HL-60 (cell line): Measurements from ENCODE around the gene PALLD.
A peak's percentile ranks its signal among the peaks of the same experiment; 100 is the strongest.

Experiments used
- DNase-seq, 2 experiments: peaks; one replicate each; pipeline ENCODE4 v3.0.0-alpha.2; 2010 to 2020; ENCODE audit warnings: low read depth in 1 of 2, low spot score in 1 of 2
- H3K27ac ChIP-seq: fragments of 250-450 bp; sonication (Bioruptor Pico); replicated peaks from 2 replicates; pipeline ENCODE4 v1.5.1; 2020; ENCODE audit warnings: mild to moderate bottlenecking, moderate library complexity
- H3K27me3 ChIP-seq: fragments of 250-450 bp; sonication (Bioruptor Pico); 2 replicates; pipeline ENCODE4 v1.5.1; 2021; ENCODE audit warnings: mild to moderate bottlenecking, moderate library complexity; ENCODE audit not compliant: insufficient read depth, poor library complexity, severe bottlenecking
- H3K4me3 ChIP-seq: replicated peaks from 2 replicates; pipeline ENCODE4 v1.5.1; 2011; ENCODE audit warnings: mild to moderate bottlenecking, control low read depth, low read length; ENCODE audit not compliant: insufficient read depth
- GABPA ChIP-seq: IDR thresholded peaks from 2 replicates; pipeline ENCODE4 v1.6.1; 2012; ENCODE audit warnings: low read depth
- POLR2AphosphoS5 ChIP-seq: IDR thresholded peaks from 2 replicates; pipeline ENCODE4 v1.6.1; 2012; ENCODE audit warnings: low read depth
- SPI1 ChIP-seq: IDR thresholded peaks from 2 replicates; pipeline ENCODE4 v1.6.1; 2012; ENCODE audit warnings: low read depth, mild to moderate bottlenecking, borderline replicate concordance
- TF ChIP-seq, protein P1 (sequence below): IDR thresholded peaks from 2 replicates; pipeline ENCODE4 v1.6.1; 2012; ENCODE audit warnings: low read depth; ENCODE audit not compliant: insufficient replicate concordance
- TF ChIP-seq, protein P2 (sequence below): IDR thresholded peaks from one replicate; pipeline ENCODE4 v1.5.1; 2011; ENCODE audit warnings: low read length, control low read depth, inconsistent platforms; ENCODE audit not compliant: insufficient read depth

The PALLD gene

DNA sequence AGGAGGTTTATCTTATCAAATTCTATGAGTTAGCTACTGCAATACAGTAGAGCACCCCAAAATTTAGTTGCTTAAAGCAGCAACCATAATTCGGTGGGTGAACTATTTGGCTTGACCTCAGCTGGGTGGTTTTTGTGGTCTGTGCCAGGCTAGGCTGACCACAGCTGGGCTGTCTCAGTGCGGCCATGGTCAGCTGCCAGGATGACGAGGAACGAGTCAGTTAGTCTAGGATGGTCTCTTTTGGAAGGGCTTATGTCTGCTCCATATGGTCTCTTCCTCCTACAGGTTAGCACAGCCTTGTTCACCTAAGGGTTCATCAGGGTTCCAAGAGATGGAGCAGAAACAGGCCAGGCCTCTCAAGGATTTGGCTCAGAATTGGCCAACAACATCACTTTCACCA is 210.4 kb downstream of the PALLD start:
- DNase-seq: no peak
- Histone ChIP-seq H3K4me3 (no peak overlapping the region), H3K27ac (no peak overlapping the region), H3K27me3 (no peaks in the 10 kb centered on the region)
- no peak for TF ChIP-seq SPI1
- TF ChIP-seq, protein P1, sequence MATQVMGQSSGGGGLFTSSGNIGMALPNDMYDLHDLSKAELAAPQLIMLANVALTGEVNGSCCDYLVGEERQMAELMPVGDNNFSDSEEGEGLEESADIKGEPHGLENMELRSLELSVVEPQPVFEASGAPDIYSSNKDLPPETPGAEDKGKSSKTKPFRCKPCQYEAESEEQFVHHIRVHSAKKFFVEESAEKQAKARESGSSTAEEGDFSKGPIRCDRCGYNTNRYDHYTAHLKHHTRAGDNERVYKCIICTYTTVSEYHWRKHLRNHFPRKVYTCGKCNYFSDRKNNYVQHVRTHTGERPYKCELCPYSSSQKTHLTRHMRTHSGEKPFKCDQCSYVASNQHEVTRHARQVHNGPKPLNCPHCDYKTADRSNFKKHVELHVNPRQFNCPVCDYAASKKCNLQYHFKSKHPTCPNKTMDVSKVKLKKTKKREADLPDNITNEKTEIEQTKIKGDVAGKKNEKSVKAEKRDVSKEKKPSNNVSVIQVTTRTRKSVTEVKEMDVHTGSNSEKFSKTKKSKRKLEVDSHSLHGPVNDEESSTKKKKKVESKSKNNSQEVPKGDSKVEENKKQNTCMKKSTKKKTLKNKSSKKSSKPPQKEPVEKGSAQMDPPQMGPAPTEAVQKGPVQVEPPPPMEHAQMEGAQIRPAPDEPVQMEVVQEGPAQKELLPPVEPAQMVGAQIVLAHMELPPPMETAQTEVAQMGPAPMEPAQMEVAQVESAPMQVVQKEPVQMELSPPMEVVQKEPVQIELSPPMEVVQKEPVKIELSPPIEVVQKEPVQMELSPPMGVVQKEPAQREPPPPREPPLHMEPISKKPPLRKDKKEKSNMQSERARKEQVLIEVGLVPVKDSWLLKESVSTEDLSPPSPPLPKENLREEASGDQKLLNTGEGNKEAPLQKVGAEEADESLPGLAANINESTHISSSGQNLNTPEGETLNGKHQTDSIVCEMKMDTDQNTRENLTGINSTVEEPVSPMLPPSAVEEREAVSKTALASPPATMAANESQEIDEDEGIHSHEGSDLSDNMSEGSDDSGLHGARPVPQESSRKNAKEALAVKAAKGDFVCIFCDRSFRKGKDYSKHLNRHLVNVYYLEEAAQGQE: no peak
- no peak for TF ChIP-seq GABPA
- TF ChIP-seq, protein P2, sequence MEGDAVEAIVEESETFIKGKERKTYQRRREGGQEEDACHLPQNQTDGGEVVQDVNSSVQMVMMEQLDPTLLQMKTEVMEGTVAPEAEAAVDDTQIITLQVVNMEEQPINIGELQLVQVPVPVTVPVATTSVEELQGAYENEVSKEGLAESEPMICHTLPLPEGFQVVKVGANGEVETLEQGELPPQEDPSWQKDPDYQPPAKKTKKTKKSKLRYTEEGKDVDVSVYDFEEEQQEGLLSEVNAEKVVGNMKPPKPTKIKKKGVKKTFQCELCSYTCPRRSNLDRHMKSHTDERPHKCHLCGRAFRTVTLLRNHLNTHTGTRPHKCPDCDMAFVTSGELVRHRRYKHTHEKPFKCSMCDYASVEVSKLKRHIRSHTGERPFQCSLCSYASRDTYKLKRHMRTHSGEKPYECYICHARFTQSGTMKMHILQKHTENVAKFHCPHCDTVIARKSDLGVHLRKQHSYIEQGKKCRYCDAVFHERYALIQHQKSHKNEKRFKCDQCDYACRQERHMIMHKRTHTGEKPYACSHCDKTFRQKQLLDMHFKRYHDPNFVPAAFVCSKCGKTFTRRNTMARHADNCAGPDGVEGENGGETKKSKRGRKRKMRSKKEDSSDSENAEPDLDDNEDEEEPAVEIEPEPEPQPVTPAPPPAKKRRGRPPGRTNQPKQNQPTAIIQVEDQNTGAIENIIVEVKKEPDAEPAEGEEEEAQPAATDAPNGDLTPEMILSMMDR: no peak

DNA sequence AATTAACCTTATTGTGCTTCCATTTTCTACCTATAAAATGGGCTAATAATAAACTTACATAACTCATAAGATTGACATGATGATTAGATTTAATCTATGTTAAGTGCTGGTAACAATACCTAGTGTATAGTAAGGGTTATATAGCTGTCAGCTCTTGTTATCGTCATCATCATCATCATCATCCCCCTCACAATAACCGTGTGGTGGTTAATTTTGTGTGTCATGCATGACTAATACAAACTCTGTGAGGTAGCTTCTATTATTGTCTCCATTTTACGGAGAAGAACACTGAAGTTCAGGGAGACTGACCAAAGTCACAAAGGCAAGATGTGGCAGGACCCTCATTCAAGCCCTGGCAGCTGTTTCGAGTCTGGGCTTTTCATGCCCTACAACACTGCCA is 211.3 kb downstream of the PALLD start:
- DNase-seq: no peak
- no peak for TF ChIP-seq POLR2AphosphoS5
- Histone ChIP-seq H3K27ac (no peak overlapping the region), H3K4me3 (no peak overlapping the region), H3K27me3 (no peaks in the 10 kb centered on the region)

DNA sequence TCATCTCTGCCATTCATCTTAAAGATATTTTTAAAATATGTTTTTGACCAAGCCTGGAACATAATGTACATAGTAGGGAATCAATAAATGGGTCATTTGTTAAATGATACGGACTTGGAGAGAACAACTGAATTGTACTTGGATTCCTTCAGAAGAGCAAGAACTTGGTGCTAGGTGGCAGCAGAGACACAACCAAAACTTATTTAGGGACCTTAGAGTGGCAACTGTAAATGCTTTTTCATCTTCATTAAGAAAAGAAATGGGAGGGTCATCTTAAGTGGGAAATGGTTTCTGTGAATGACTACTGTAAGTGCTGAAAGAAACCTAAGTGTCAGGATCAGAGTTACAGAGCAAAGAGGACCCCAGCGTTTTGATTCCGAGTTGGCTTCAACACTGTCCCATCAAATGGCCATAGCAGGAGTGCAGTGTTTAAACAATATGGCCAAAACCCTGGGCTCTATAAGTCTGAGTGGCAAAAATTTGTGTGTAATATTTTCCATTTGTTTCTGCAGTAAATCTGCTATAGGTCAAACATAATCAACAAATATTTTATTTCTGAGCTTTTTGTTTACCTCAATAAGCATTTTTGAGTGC is 213.6 kb downstream of the PALLD start:
- Histone ChIP-seq H3K27ac (no peak overlapping the region), H3K27me3 (no peaks in the 10 kb centered on the region), H3K4me3 (no peak overlapping the region)
- DNase-seq: peak in 1 of 2 experiments; percentile 12
- TF ChIP-seq GABPA: no peak
- no peak for TF ChIP-seq POLR2AphosphoS5
- no peak for TF ChIP-seq SPI1
- TF ChIP-seq, protein P2: no peak
- TF ChIP-seq, protein P1: no peak

DNA sequence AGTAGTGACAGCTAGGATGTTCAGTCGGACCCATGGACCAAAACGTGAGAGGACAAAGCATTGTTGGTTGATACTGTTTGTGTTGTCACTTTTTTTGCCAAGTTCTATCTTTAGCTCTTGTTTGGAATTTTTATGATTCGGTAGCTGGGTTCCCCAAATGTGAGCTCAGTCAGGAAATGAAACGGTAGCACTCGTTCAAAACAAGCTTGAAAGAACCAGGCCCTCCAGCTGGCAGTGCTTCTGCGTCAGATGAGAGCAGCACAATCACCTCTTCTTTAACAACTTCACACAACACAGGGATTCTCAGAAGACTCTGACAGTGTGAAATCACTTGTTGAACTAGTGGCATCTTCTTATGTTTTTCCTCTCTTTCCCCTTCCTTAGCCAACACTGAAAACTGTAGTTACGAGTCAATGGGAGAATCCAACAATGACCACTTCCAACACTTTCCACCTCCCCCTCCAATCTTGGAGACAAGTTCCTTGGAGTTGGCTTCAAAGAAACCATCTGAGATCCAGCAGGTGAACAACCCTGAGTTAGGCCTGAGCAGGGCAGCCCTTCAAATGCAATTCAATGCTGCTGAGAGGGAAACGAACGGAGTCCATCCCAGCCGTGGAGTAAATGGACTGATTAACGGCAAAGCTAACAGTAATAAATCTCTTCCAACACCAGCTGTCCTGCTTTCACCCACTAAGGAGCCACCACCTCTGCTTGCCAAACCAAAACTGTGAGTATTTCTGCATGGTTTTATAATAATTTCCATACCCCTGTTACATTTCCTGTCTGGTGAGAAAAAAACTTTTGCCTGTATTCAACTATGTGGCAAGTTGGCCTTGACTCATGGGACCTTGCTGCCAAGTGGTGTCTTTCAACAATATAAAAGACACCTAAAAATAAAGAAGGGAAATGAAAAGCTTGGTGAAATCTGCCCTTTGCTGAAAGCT is 214.6 kb downstream of the PALLD start:
- H3K27ac ChIP-seq: no peak overlapping the region
- DNase-seq: no peak
- H3K4me3 ChIP-seq: no peak overlapping the region
- no peak for TF ChIP-seq GABPA
- TF ChIP-seq, protein P2: no peak
- TF ChIP-seq POLR2AphosphoS5: no peak
- no peak for TF ChIP-seq SPI1
- TF ChIP-seq, protein P1: no peak
- no peaks in the 10 kb centered on the region for H3K27me3 ChIP-seq
